HG02885 (cell line): Measurements from ENCODE around the gene UBE2D3.
"Not testable (repeated sequence)": the region's sequence is repeated elsewhere in the genome, so short reads cannot be mapped to it uniquely, and the experiment has no call there.

Experiments used
- ATAC-seq: cut with Tn5 transposase; IDR thresholded peaks from one replicate; pipeline ENCODE4 v1.9.1; 2021; ENCODE audit warnings: mild to moderate bottlenecking; ENCODE audit not compliant: unreplicated experiment, poor library complexity

The UBE2D3 gene

GRCh38 chr4:102832667-102833066 is 5.3 kb upstream of the UBE2D3 start:
- ATAC-seq = no peak

- ATAC-seq = no peak
Measured at GRCh38 chr4:102832105-102832504, 4.8 kb upstream of the UBE2D3 start.

DNA sequence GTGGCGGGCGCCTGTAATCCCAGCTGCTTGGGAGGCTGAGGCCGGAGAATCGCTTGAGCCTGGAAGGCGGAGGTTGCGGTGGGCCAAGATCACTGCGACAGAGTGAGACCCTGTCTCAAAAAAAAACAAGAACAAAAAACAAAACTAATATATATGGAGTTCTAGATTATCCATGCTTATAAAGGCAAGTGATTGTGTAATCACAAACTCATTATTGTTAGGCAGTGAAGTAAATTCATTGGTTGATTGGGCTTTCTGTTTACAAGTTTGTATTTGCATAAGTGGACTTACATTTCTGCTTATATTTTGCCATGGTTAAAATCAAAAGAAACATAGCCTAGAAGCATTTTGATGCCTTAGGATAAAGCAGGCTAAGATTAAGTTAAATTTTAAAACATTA is 2.5 kb upstream of the UBE2D3 start:
- ATAC-seq = no peak

- no peak for ATAC-seq
Measured at GRCh38 chr4:102828497-102828808, 1.1 kb upstream of the UBE2D3 start.

GRCh38 chr4:102827674-102828496 is 534 bp upstream of the UBE2D3 start:
- peak; percentile 79 for ATAC-seq

DNA sequence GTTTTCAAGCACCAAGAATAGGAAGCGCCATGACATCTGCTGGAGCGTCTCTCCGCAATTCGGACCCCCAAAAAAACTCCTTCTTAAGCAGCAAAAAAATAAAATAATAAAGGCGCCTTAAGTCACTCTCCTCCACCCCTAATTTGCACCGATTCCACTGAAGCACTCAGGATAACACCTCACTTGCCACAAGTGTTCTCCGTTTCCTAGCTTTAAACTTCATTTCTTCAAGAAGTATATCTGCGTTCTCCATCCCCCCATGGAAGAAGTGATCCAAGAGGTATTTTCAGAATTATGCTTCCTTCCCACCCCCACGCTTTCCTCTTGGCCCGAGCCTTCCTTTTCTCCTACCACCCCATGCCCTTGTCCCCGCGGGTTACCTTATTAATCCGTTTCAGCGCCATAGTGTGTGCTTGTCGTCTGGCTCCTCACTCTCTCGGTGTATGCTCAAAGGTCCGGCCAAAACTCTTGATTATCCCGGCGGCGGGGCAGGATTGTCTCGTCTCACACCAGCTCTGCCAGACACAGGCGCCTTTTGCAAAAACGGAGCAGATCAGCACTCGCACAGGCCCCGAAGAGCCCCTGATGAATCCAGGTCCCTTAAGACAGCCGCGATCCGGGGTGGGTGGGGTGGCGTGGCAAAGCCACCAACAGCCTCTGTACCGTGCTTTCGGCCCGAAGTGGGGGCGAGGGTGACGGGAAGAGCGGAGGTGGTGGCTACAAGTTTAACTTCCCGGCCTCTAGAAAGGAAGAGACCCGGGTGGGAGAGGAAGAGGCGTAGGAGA is 1.1 kb downstream of the UBE2D3 start:
- ATAC-seq = no peak

DNA sequence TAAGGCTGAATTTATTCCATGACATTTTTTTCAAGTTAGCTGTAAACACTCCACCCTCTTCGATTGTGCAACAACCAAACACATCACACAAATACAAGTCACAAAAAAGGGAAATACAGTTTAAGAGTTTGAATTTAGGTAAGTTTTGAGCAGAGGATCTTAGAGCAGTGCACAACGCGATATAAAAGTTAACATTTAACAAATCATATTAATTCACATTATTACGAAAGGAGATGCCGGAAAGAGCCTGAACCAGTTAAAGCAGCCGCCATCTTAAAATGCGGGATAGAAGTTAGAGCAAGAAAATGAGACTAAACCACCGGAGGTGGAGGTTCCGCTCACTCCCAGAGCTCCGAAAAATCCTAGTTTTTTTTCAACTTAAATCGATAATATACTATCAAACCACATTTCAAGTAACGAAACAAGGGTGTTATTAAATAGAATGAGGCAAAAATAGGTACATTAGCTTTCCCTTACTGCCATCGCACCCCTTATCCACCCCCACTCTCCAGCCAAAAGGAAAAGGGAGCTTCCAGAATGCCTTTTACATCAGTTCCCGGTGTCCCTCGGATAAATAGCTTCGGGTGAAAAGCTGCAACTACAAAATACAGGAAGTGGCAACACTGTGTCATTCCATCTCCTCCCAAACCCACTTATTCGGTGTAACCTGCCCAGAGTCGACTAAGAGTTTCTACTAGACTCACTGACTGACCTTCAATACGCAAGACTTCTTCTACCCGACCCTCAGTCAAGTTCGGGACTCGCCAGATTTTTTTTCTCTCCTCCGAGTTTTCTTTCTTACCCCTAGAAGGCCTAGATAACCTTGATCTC is 1.9 kb downstream of the UBE2D3 start:
- ATAC-seq = no peak

- no peak for ATAC-seq
Measured at GRCh38 chr4:102824398-102824797, 3.0 kb downstream of the UBE2D3 start.

GRCh38 chr4:102823897-102824296 is 3.5 kb downstream of the UBE2D3 start:
- no peak for ATAC-seq

DNA sequence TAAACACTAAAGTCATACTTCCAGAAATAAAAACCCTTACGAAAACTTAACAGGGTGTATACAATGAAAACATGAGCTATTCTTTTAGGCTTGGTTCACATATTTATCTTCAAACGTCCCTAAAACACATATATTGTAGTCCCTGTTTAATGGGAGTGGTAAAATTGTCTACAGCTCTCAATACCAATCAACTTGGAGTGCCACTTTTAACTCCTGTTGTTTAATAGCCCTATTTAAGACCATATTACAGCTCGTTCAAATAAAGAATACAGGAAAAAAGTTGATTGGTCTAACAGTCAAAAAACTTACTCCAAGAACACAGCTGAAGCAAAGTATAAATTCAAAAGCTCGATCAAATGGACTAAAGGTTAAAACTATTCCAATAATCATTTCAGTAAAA is 3.9 kb downstream of the UBE2D3 start:
- no peak for ATAC-seq

GRCh38 chr4:102819588-102820365 is 7.6 kb downstream of the UBE2D3 start:
- ATAC-seq = no peak

DNA sequence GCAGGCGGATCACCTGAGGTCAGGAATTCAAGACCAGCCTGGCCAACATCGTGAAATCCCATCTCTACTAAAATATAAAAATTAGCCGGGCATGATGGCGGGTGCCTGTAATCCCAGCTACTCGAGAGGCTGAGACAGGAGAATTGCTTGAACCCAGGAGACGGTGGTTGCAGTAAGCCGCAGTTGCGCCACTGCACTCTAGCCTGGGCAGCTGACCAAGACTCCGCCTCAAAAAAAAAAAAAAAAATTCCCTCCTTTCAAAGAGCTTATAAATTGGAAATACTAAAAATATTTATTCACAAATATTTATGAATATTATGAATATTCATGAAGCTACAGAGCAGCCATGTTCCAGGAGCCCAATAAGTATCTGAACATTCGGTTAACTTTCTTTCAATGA is 8.3 kb downstream of the UBE2D3 start:
- not testable (repeated sequence) for ATAC-seq

- ATAC-seq = no peak
Measured at GRCh38 chr4:102817613-102818268, 9.6 kb downstream of the UBE2D3 start.

DNA sequence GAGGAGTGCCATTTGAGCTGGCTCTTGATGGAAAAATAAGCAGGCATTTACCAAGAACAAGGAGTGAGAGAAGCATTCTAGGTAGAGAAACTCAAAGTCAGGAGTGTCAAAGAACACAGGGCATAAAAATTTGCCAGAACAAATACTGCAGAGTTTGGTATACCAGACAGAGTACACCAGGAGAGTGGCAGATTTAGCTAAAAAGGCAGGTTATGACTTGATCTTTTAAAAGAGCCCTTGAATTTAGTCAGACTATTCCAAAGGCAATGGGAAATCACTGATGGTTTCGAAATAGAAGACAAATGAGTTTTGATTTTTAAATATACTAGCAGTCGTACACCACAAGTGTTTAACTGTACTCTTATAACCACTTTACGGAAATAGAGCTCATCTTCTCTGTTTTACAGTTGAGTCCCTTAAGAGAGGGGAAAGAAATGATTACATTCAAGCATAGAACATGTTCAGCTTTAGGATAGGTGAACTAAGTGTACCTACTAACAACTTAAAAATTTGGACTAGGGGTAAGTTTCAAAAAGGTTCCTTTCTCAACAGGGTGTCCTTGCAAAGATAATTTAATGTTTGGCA is 10.2 kb downstream of the UBE2D3 start:
- no peak for ATAC-seq

- no peak for ATAC-seq
Measured at GRCh38 chr4:102815981-102816380, 11.4 kb downstream of the UBE2D3 start.

GRCh38 chr4:102809691-102810090 is 17.7 kb downstream of the UBE2D3 start:
- no peak for ATAC-seq

- ATAC-seq = peak; percentile 71
Measured at GRCh38 chr4:102809190-102809589, 18.2 kb downstream of the UBE2D3 start.

GRCh38 chr4:102808009-102808408 is 19.3 kb downstream of the UBE2D3 start:
- ATAC-seq = no peak

DNA sequence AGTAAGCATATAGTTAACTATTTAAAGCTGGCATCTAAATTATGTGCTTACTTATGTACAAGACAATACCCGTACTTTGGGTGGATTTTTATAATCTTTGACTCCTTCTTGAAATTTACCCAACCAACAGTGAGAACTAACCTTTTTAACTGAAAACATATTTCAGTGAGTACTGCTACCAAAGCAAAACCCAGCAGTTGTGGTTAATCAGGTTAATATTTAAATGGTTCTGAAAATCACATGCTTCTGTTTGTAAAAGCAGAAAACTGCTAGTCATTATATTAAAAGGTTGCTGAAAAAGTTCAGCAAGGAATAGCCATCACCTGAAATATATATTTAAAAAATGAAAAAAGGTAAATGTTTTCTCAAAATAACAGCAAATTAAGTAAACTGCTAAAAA is 20.0 kb downstream of the UBE2D3 start:
- no peak for ATAC-seq
